ENCODE results near the gene IL34. TPM values are rescaled to one million over a fixed set of nuclear protein-coding genes. Genes with fewer than 3 reads are reported as not detected.
A peak's percentile ranks its signal among the peaks of the same experiment; 100 is the strongest.

Gene IL34
- total and polyA plus RNA-seq, 2 experiments from 2014 or later = not detected

GRCh38 chr16:70703041-70703834, 56.9 kb downstream of the IL34 start:
- Histone ChIP-seq H3K9me3 (ENCODE audit: low read depth) (no peaks in the 10 kb centered on the region), H3K4me1 (ENCODE audit: low read depth) (peaks cover 42% of the 10 kb centered on the region), H3K4me3 (no peak overlapping the region), H3K36me3 (no peaks in the 10 kb centered on the region), H3K27me3 (no peaks in the 10 kb centered on the region), H3K27ac (peak overlapping the region; percentile 79)
- TF ChIP-seq, protein P1, sequence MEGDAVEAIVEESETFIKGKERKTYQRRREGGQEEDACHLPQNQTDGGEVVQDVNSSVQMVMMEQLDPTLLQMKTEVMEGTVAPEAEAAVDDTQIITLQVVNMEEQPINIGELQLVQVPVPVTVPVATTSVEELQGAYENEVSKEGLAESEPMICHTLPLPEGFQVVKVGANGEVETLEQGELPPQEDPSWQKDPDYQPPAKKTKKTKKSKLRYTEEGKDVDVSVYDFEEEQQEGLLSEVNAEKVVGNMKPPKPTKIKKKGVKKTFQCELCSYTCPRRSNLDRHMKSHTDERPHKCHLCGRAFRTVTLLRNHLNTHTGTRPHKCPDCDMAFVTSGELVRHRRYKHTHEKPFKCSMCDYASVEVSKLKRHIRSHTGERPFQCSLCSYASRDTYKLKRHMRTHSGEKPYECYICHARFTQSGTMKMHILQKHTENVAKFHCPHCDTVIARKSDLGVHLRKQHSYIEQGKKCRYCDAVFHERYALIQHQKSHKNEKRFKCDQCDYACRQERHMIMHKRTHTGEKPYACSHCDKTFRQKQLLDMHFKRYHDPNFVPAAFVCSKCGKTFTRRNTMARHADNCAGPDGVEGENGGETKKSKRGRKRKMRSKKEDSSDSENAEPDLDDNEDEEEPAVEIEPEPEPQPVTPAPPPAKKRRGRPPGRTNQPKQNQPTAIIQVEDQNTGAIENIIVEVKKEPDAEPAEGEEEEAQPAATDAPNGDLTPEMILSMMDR (IDR thresholded peaks at IDR 0.05; ENCODE audit: low read depth, low read length) = peak; percentile 21
- peak; percentile 47 to 68 for DNase-seq (ENCODE audit: low read depth in 1 of 2, low spot score in 1 of 2)

DNA sequence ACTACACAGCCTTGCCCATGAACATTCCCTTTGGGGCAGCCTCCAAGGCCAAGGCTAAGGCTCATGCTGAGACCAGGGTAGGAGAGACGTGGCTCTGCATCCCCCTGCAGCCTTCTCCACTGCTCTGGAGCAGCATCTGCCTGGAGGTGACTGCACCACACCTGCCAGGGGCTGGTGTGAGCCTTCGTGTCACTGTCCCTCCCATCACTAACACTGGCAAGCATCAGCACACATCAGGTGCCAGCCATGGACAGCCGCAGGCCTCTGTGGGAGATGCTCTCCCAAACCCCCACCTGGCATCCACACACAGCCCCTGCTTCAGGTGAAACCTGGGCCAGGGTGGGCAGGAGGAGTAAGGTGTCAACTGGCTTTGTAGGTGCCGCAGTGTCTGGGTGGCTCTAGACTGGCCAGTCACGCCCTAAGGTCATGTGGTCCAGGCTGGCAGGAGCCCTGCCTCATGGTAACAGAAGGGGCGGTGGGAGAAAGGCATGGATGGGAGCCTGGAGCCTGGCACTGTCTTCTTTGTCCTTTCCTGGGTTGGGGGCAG, 57.5 kb downstream of the IL34 start:
- Histone ChIP-seq H3K27me3 (no peaks in the 10 kb centered on the region), H3K9me3 (ENCODE audit: low read depth) (no peaks in the 10 kb centered on the region), H3K36me3 (no peaks in the 10 kb centered on the region), H3K4me3 (no peak overlapping the region), H3K4me1 (ENCODE audit: low read depth) (peaks cover 42% of the 10 kb centered on the region), H3K27ac (peak overlapping the region; percentile 79)
- no peak for DNase-seq (ENCODE audit: low read depth in 1 of 2, low spot score in 1 of 2)
- TF ChIP-seq, protein P1 (IDR thresholded peaks at IDR 0.05; ENCODE audit: low read depth, low read length) = no peak

DNA sequence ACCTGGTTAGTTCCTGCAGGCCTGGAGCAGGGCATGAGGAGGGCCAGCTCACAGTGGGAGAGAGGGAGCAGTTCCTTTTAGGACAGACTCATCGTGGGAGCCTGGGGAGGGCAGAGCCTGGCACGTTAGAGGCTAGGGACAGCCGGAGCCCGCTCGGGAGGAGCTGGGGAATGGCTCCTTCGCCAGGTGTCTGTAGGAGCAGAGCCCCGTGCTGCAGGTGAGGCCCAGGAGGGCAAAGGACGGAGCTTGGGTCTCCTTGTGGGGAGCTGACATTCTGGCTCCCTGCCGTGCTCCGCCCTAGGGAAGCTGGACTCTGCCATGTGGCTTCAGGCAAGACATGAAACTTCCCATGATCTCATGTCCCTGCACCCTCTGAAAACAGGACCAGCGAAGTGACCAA, 58.2 kb downstream of the IL34 start:
- H3K36me3 ChIP-seq = no peaks in the 10 kb centered on the region
- TF ChIP-seq, protein P1 (IDR thresholded peaks at IDR 0.05; ENCODE audit: low read depth, low read length) = no peak
- no peak overlapping the region for H3K4me3 ChIP-seq
- H3K4me1 ChIP-seq (ENCODE audit: low read depth) = peaks cover 40% of the 10 kb centered on the region
- H3K27me3 ChIP-seq = no peaks in the 10 kb centered on the region
- no peak overlapping the region for H3K27ac ChIP-seq
- no peak for DNase-seq (ENCODE audit: low read depth in 1 of 2, low spot score in 1 of 2)
- no peaks in the 10 kb centered on the region for H3K9me3 ChIP-seq (ENCODE audit: low read depth)

GRCh38 chr16:70705056-70705455, 58.7 kb downstream of the IL34 start:
- DNase-seq (ENCODE audit: low read depth in 1 of 2, low spot score in 1 of 2) = no peak
- no peaks in the 10 kb centered on the region for H3K36me3 ChIP-seq
- H3K4me1 ChIP-seq (ENCODE audit: low read depth) = peaks cover 38% of the 10 kb centered on the region
- no peaks in the 10 kb centered on the region for H3K27me3 ChIP-seq
- no peak overlapping the region for H3K27ac ChIP-seq
- TF ChIP-seq, protein P1 (IDR thresholded peaks at IDR 0.05; ENCODE audit: low read depth, low read length) = no peak
- H3K9me3 ChIP-seq (ENCODE audit: low read depth) = no peaks in the 10 kb centered on the region
- no peak overlapping the region for H3K4me3 ChIP-seq

- Histone ChIP-seq H3K4me1 (ENCODE audit: low read depth) (peaks cover 45% of the 10 kb centered on the region), H3K27me3 (no peaks in the 10 kb centered on the region), H3K4me3 (no peak overlapping the region), H3K9me3 (ENCODE audit: low read depth) (no peaks in the 10 kb centered on the region), H3K36me3 (no peaks in the 10 kb centered on the region), H3K27ac (no peak overlapping the region)
- TF ChIP-seq, protein P1 (IDR thresholded peaks at IDR 0.05; ENCODE audit: low read depth, low read length) = no peak
- peak in 1 of 2 donors; percentile 56 for DNase-seq (ENCODE audit: low read depth in 1 of 2, low spot score in 1 of 2)
Measured at GRCh38 chr16:70706948-70707465, 60.6 kb downstream of the IL34 start.

All from cardiac muscle cell (in vitro differentiated cells and primary cell).